ENCODE measurements around the gene IGDCC3.

Gene IGDCC3

DNA sequence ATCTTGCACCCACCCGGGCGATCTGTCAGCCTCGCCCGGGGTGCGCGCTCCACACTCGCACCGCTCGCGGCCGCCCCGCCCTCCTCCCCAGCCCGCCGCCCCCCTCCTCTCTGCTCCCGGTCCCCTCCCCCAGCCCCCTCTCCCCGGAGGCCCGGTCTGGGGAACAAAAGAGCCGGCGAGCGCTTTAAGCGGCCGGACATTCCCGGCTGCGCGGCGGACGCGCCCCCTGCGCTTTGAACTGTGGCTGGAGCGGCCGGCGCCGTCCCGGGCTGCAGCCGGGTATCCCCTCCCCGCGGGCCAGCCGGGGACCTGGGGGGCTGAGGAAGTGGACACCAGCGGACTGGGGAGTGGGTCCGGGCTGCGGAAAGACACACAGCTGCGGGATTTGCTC is at the start of gene IGDCC3:
Gene IGDCC3, minus strand, starts transcription at position 27 of the 391 bp plus-strand sequence. CDS start 214 bp downstream, outside the sequence.
- no peaks in the 10 kb centered on the region for H3K9me3 ChIP-seq (ENCODE audit: control insufficient read depth, low read length)
- peak within 1 kb of the TSS; percentile 73 for H3K4me3 ChIP-seq (ENCODE audit: low read length)
- H3K4me1 ChIP-seq (ENCODE audit: control insufficient read depth, insufficient read depth, low read length), result peaks cover 8% of the 10 kb centered on the region
- H3K27me3 ChIP-seq (replicated peaks; ENCODE audit: control insufficient read depth, insufficient read depth, low read length), result peaks cover 70% of the 10 kb centered on the region
- H3K36me3 ChIP-seq (ENCODE audit: control insufficient read depth, insufficient read depth, low read length, severe bottlenecking), result no peaks in the 10 kb centered on the region
- no peak within 1 kb of the TSS for H3K9ac ChIP-seq (ENCODE audit: low read length)
- DNase-seq (ENCODE audit: low read depth), result peak; percentile 72

- Histone ChIP-seq H3K36me3 (ENCODE audit: control insufficient read depth, insufficient read depth, low read length, severe bottlenecking) (no peaks in the 10 kb centered on the region), H3K4me3 (ENCODE audit: low read length) (no peak overlapping the region), H3K9ac (ENCODE audit: low read length) (no peak overlapping the region), H3K9me3 (ENCODE audit: control insufficient read depth, low read length) (no peaks in the 10 kb centered on the region), H3K4me1 (ENCODE audit: control insufficient read depth, insufficient read depth, low read length) (peaks cover 10% of the 10 kb centered on the region), H3K27me3 (replicated peaks; ENCODE audit: control insufficient read depth, insufficient read depth, low read length) (peaks cover 10% of the 10 kb centered on the region)
- no peak for DNase-seq (ENCODE audit: low read depth)
These were observed 48.5 kb upstream of the IGDCC3 start for GRCh38 chr15:65426216-65426853.

DNA sequence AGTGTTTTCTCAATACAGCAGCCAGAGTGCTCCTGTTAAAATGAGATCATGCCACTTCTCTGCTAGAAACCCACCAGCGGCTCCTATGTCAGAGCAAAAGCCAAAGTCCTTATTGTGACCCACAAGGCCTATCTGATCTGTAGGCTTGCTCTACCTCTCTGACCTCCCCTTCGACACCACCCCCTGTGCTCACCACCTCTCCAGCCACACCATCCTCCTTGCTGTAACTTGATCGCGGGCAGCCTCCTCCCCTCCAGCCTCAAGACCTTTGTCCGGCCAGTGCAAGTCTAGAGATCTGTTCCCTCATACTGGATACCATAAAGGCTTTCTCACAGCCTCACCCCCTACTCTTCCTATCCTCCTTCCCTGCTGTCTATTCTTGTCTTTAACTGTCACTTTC is 46.9 kb upstream of the IGDCC3 start:
- no peak for DNase-seq (ENCODE audit: low read depth)
- H3K27me3 ChIP-seq (replicated peaks; ENCODE audit: control insufficient read depth, insufficient read depth, low read length), result peaks cover 23% of the 10 kb centered on the region
- H3K4me3 ChIP-seq (ENCODE audit: low read length), result no peak overlapping the region
- peaks cover 12% of the 10 kb centered on the region for H3K4me1 ChIP-seq (ENCODE audit: control insufficient read depth, insufficient read depth, low read length)
- no peaks in the 10 kb centered on the region for H3K36me3 ChIP-seq (ENCODE audit: control insufficient read depth, insufficient read depth, low read length, severe bottlenecking)
- no peaks in the 10 kb centered on the region for H3K9me3 ChIP-seq (ENCODE audit: control insufficient read depth, low read length)
- H3K9ac ChIP-seq (ENCODE audit: low read length), result no peak overlapping the region

GRCh38 chr15:65423976-65424679 is 46.3 kb upstream of the IGDCC3 start:
- H3K4me1 ChIP-seq (ENCODE audit: control insufficient read depth, insufficient read depth, low read length), result peaks cover 12% of the 10 kb centered on the region
- H3K36me3 ChIP-seq (ENCODE audit: control insufficient read depth, insufficient read depth, low read length, severe bottlenecking), result no peaks in the 10 kb centered on the region
- H3K9me3 ChIP-seq (ENCODE audit: control insufficient read depth, low read length), result no peaks in the 10 kb centered on the region
- peak; percentile 20 for DNase-seq (ENCODE audit: low read depth)
- no peak overlapping the region for H3K9ac ChIP-seq (ENCODE audit: low read length)
- peaks cover 23% of the 10 kb centered on the region for H3K27me3 ChIP-seq (replicated peaks; ENCODE audit: control insufficient read depth, insufficient read depth, low read length)
- H3K4me3 ChIP-seq (ENCODE audit: low read length), result no peak overlapping the region

GRCh38 chr15:65423150-65423975 is 45.6 kb upstream of the IGDCC3 start:
- Histone ChIP-seq H3K27me3 (replicated peaks; ENCODE audit: control insufficient read depth, insufficient read depth, low read length) (peaks cover 30% of the 10 kb centered on the region), H3K9me3 (ENCODE audit: control insufficient read depth, low read length) (no peaks in the 10 kb centered on the region), H3K36me3 (ENCODE audit: control insufficient read depth, insufficient read depth, low read length, severe bottlenecking) (no peaks in the 10 kb centered on the region), H3K4me1 (ENCODE audit: control insufficient read depth, insufficient read depth, low read length) (peaks cover 12% of the 10 kb centered on the region), H3K4me3 (ENCODE audit: low read length) (peak overlapping the region; percentile 27), H3K9ac (ENCODE audit: low read length) (no peak overlapping the region)
- no peak for DNase-seq (ENCODE audit: low read depth)

DNA sequence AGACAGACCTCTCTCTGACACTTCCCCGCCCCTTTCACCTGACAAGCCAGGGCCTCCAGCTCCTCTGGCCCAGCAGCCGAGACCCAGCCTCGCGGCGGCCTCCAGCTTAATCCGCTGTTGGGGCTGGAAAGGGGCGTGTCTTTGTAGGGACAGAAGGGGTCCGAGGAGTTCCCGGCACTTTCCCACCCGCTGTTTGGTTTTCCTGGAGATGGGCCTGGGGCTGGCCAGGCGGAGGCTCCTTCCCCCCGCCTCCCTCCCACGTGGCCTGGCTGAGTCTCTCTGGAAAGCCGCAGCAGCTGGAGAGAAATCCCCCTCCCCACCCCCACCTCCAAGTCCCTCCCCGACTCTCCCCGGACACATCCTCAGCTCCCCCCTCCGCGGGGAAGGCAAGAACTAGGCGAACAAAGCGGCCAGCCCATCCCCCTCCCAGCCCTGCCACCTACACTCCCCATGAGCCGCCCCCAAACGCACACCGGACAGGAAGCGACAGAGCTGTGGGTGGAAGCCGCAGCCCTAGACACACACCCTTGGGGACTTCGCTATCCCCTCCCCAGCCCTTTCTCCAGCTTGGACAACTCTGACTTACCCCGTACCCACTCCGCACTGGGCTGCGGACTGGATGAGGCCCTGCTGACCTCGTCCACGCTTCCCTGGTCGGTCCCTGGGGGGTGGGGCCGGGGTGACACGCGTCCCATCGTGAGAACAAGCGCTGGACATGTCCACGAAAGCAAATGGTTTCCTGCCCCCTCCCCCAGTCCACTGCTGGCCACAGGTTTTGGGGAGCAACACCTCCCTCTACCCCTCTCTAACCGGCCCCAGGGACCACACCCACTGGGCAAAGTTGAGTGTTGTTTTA is 43.8 kb upstream of the IGDCC3 start:
- Histone ChIP-seq H3K9ac (ENCODE audit: low read length) (peak overlapping the region; percentile 42), H3K4me3 (ENCODE audit: low read length) (peak overlapping the region; percentile 77), H3K9me3 (ENCODE audit: control insufficient read depth, low read length) (no peaks in the 10 kb centered on the region), H3K4me1 (ENCODE audit: control insufficient read depth, insufficient read depth, low read length) (peaks cover 12% of the 10 kb centered on the region), H3K27me3 (replicated peaks; ENCODE audit: control insufficient read depth, insufficient read depth, low read length) (peaks cover 43% of the 10 kb centered on the region), H3K36me3 (ENCODE audit: control insufficient read depth, insufficient read depth, low read length, severe bottlenecking) (no peaks in the 10 kb centered on the region)
- peak; percentile 65 for DNase-seq (ENCODE audit: low read depth)

DNA sequence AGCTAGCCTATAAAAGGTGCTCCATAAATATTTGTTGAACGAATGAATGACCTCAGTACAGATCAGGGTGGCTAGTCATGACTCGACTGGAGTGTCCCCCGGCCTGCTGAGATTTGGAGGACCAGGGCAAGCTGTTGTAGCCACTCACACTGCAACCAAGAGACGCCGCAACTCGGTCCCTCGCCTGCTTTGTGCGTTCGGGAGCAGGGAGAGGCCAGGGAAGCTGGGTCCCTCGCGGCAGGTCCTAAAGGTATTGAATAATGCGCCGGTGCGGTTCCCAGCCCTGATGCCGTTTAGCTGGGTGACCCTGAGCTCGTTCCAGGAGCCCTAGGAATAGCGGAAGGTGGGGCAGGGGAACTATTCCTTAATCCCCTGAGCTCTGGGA is 43.2 kb upstream of the IGDCC3 start:
- peaks cover 12% of the 10 kb centered on the region for H3K4me1 ChIP-seq (ENCODE audit: control insufficient read depth, insufficient read depth, low read length)
- H3K9me3 ChIP-seq (ENCODE audit: control insufficient read depth, low read length), result no peaks in the 10 kb centered on the region
- DNase-seq (ENCODE audit: low read depth), result no peak
- no peak overlapping the region for H3K9ac ChIP-seq (ENCODE audit: low read length)
- peak overlapping the region; percentile 77 for H3K4me3 ChIP-seq (ENCODE audit: low read length)
- H3K36me3 ChIP-seq (ENCODE audit: control insufficient read depth, insufficient read depth, low read length, severe bottlenecking), result no peaks in the 10 kb centered on the region
- H3K27me3 ChIP-seq (replicated peaks; ENCODE audit: control insufficient read depth, insufficient read depth, low read length), result peaks cover 45% of the 10 kb centered on the region

GRCh38 chr15:65418596-65418995 is 40.8 kb upstream of the IGDCC3 start:
- Histone ChIP-seq H3K4me1 (ENCODE audit: control insufficient read depth, insufficient read depth, low read length) (peaks cover 19% of the 10 kb centered on the region), H3K9me3 (ENCODE audit: control insufficient read depth, low read length) (no peaks in the 10 kb centered on the region), H3K9ac (ENCODE audit: low read length) (no peak overlapping the region), H3K27me3 (replicated peaks; ENCODE audit: control insufficient read depth, insufficient read depth, low read length) (peaks cover 56% of the 10 kb centered on the region), H3K4me3 (ENCODE audit: low read length) (no peak overlapping the region), H3K36me3 (ENCODE audit: control insufficient read depth, insufficient read depth, low read length, severe bottlenecking) (no peaks in the 10 kb centered on the region)
- DNase-seq (ENCODE audit: low read depth), result no peak

- H3K9me3 ChIP-seq (ENCODE audit: control insufficient read depth, low read length), result no peaks in the 10 kb centered on the region
- peaks cover 50% of the 10 kb centered on the region for H3K27me3 ChIP-seq (replicated peaks; ENCODE audit: control insufficient read depth, insufficient read depth, low read length)
- no peak overlapping the region for H3K4me3 ChIP-seq (ENCODE audit: low read length)
- no peak for DNase-seq (ENCODE audit: low read depth)
- H3K36me3 ChIP-seq (ENCODE audit: control insufficient read depth, insufficient read depth, low read length, severe bottlenecking), result no peaks in the 10 kb centered on the region
- H3K4me1 ChIP-seq (ENCODE audit: control insufficient read depth, insufficient read depth, low read length), result peaks cover 13% of the 10 kb centered on the region
- no peak overlapping the region for H3K9ac ChIP-seq (ENCODE audit: low read length)
These were observed 39.1 kb upstream of the IGDCC3 start for GRCh38 chr15:65416845-65417416.

- H3K4me1 ChIP-seq (ENCODE audit: control insufficient read depth, insufficient read depth, low read length), result peaks cover 7% of the 10 kb centered on the region
- peaks cover 36% of the 10 kb centered on the region for H3K27me3 ChIP-seq (replicated peaks; ENCODE audit: control insufficient read depth, insufficient read depth, low read length)
- H3K36me3 ChIP-seq (ENCODE audit: control insufficient read depth, insufficient read depth, low read length, severe bottlenecking), result no peaks in the 10 kb centered on the region
- no peak overlapping the region for H3K4me3 ChIP-seq (ENCODE audit: low read length)
- DNase-seq (ENCODE audit: low read depth), result peak; percentile 68
- no peak overlapping the region for H3K9ac ChIP-seq (ENCODE audit: low read length)
- no peaks in the 10 kb centered on the region for H3K9me3 ChIP-seq (ENCODE audit: control insufficient read depth, low read length)
These were observed 37.2 kb upstream of the IGDCC3 start for GRCh38 chr15:65414841-65415621.
